Erythroblast (primary cell): ENCODE measurements around the gene ARMC12.

Experiments
- GATA1 ChIP-seq: IDR thresholded peaks from 2 replicates; pipeline ENCODE4 v1.6.1; 2011; ENCODE audit warnings: low read depth, mild to moderate bottlenecking, control low read depth, low read length, moderate library complexity
- POLR2A ChIP-seq: IDR thresholded peaks from 2 replicates; pipeline ENCODE4 v1.6.1; 2011; ENCODE audit warnings: mild to moderate bottlenecking, low read length

GRCh38 chr6:35737413-35738211, 780 bp downstream of the ARMC12 start:
- TF ChIP-seq POLR2A (no peak), GATA1 (no peak)
